HepG2 (cell line): Measurements from ENCODE around the gene SLC13A5. TPM values are rescaled to one million over a fixed set of nuclear protein-coding genes. Genes with fewer than 3 reads are reported as not detected.

ENCODE experiments used
- AHR ChIP-seq: IDR thresholded peaks from 2 replicates; pipeline ENCODE4 v1.6.1; 2018; ENCODE audit warnings: missing genetic modification reagents, missing compliant biosample characterization
- ARID3A ChIP-seq: IDR thresholded peaks from 2 replicates; pipeline ENCODE4 v1.6.1; 2012; ENCODE audit warnings: low read depth, low read length, improper control_type of control experiment
- ATF1 ChIP-seq: IDR thresholded peaks from 2 replicates; pipeline ENCODE4 v1.6.1; 2016; ENCODE audit warnings: mild to moderate bottlenecking, control low read depth
- DMTF1 ChIP-seq: sonication (generic); formaldehyde crosslinking; IDR thresholded peaks from 2 replicates; pipeline ENCODE4 v1.4.0; 2020; ENCODE audit warnings: mild to moderate bottlenecking, missing genetic modification reagents
- EED ChIP-seq: sonication (generic); formaldehyde crosslinking; IDR thresholded peaks from 2 replicates; pipeline ENCODE4 v1.5.0; 2020; ENCODE audit warnings: mild to moderate bottlenecking, missing genetic modification reagents
- FLYWCH1 ChIP-seq: sonication (generic); formaldehyde crosslinking; IDR thresholded peaks from 2 replicates; pipeline ENCODE4 v1.8.1; 2023; ENCODE audit warnings: mild to moderate bottlenecking, missing genetic modification reagents
- FOXO4 ChIP-seq: sonication (generic); formaldehyde crosslinking; conservative IDR thresholded peaks from 2 replicates; pipeline ENCODE4 v1.8.1; 2023; ENCODE audit warnings: missing genetic modification reagents
- FOXP4 ChIP-seq: sonication (generic); formaldehyde crosslinking; IDR thresholded peaks from 2 replicates; pipeline ENCODE4 v1.4.0; 2020; ENCODE audit warnings: missing genetic modification reagents
- HDAC1 ChIP-seq: sonication (generic); formaldehyde crosslinking; IDR thresholded peaks from 2 replicates; pipeline ENCODE4 v1.5.1; 2020; ENCODE audit warnings: mild to moderate bottlenecking, missing genetic modification reagents
- HMGA1 ChIP-seq: sonication (generic); formaldehyde crosslinking; conservative IDR thresholded peaks from 2 replicates; pipeline ENCODE4 v1.4.0; 2020; ENCODE audit warnings: missing genetic modification reagents
- JUNB ChIP-seq: sonication (generic); formaldehyde crosslinking; IDR thresholded peaks from 2 replicates; pipeline ENCODE4 v1.8.0; 2022; ENCODE audit warnings: missing genetic modification reagents, mild to moderate bottlenecking, borderline replicate concordance
- JUND ChIP-seq: sonication (generic); formaldehyde crosslinking; IDR thresholded peaks from 2 replicates; pipeline ENCODE4 v1.8.0; 2022; ENCODE audit warnings: mild to moderate bottlenecking, missing genetic modification reagents
- MXD4 ChIP-seq: IDR thresholded peaks from 2 replicates; pipeline ENCODE4 v1.6.1; 2016; ENCODE audit warnings: mild to moderate bottlenecking, missing biosample characterization, missing genetic modification reagents
- NFIB ChIP-seq: sonication (generic); formaldehyde crosslinking; IDR thresholded peaks from 2 replicates; pipeline ENCODE4 v1.9.0; 2021; ENCODE audit warnings: missing genetic modification reagents, mild to moderate bottlenecking, borderline replicate concordance
- PRDM4 ChIP-seq: sonication (generic); formaldehyde crosslinking; IDR thresholded peaks from 2 replicates; pipeline ENCODE4 v1.9.0; 2021; ENCODE audit warnings: missing genetic modification reagents, borderline replicate concordance
- ZMAT3 ChIP-seq: sonication (generic); formaldehyde crosslinking; conservative IDR thresholded peaks from 2 replicates; pipeline ENCODE4 v1.7.0; 2021; ENCODE audit warnings: missing genetic modification reagents
- ZNF331 ChIP-seq: sonication (generic); formaldehyde crosslinking; IDR thresholded peaks from 2 replicates; pipeline ENCODE4 v1.4.0; 2020; ENCODE audit warnings: missing genetic modification reagents
- ZNF510 ChIP-seq: sonication (generic); formaldehyde crosslinking; IDR thresholded peaks from 2 replicates; pipeline ENCODE4 v1.4.0; 2020; ENCODE audit warnings: low read depth, mild to moderate bottlenecking, missing genetic modification reagents
- ZNF567 ChIP-seq: sonication (generic); formaldehyde crosslinking; IDR thresholded peaks from 2 replicates; pipeline ENCODE4 v1.8.1; 2023; ENCODE audit warnings: mild to moderate bottlenecking, missing genetic modification reagents, borderline replicate concordance
- ZNF629 ChIP-seq: sonication (generic); formaldehyde crosslinking; conservative IDR thresholded peaks from 2 replicates; pipeline ENCODE4 v1.5.0; 2020; ENCODE audit warnings: missing genetic modification reagents
- ZNF672 ChIP-seq: sonication (generic); formaldehyde crosslinking; IDR thresholded peaks from 2 replicates; pipeline ENCODE4 v1.8.1; 2022; ENCODE audit warnings: missing genetic modification reagents
- polyA plus RNA-seq, 8 experiments: library from polyadenylated mRNA; depleted of rRNA in 3 of 8; stranded (reverse) in 7 of 8; unstranded in 1 of 8; fragments of >200 nt; fragmentation: Illumina TruSeq in 4 of 8; extraction: Trizol in 4 of 8; gene quantifications; 2 replicates each; pipeline versions ENCODE4 v1.2.1 to v1.2.3, GENCODE V29; 2011 to 2016; ENCODE audit warnings: low read depth in 4 of 8, missing spikeins in 1 of 8, mixed read lengths in 1 of 8; ENCODE audit not compliant: insufficient read depth in 1 of 8
- total RNA-seq, 5 experiments: library from RNA; depleted of rRNA; stranded (reverse); fragments of >200 nt; fragmentation: Illumina TruSeq; extraction: Trizol; gene quantifications; 2 replicates each; pipeline ENCODE4 v1.2.3, GENCODE V29; 2016; ENCODE audit warnings: low read depth in 1 of 5

Gene SLC13A5
- total and polyA plus RNA-seq, 2 of the 13 experiments (the other 11 are each of a cell fraction or from before 2014, with no cell fraction given) = 42.8 to 310 TPM

GRCh38 chr17:6683081-6683684, 30.0 kb downstream of the SLC13A5 start (continued):
- peak; percentile 65; the same call in 1 of the 2 replicates for TF ChIP-seq ZNF331 (CRISPR knock-in tag)
- TF ChIP-seq DMTF1 = no peak
- no peak for TF ChIP-seq EED (CRISPR knock-in tag)
- TF ChIP-seq NFIB (CRISPR knock-in tag) = no peak
- 0 out of 2 replicates have a peak, but pooled peaks have one; percentile 75 for TF ChIP-seq FOXO4 (CRISPR knock-in tag)
- no peak for TF ChIP-seq ZNF672 (CRISPR knock-in tag)
- no peak for TF ChIP-seq HDAC1 (CRISPR knock-in tag)
- no peak for TF ChIP-seq MXD4
- no peak; the same call in 1 of the 2 replicates for TF ChIP-seq JUND (CRISPR knock-in tag)
- no peak; the same call in 1 of the 2 replicates for TF ChIP-seq AHR
- TF ChIP-seq ZNF510 (CRISPR knock-in tag) = no peak
- TF ChIP-seq ATF1 (CRISPR knock-in tag) = no peak
- TF ChIP-seq PRDM4 = no peak
- no peak for TF ChIP-seq JUNB (CRISPR knock-in tag)
- TF ChIP-seq FLYWCH1 (CRISPR knock-in tag) = no peak
- no peak for TF ChIP-seq HMGA1 (CRISPR knock-in tag)
- no peak for TF ChIP-seq ZNF567 (CRISPR knock-in tag)
- TF ChIP-seq ZMAT3 (CRISPR knock-in tag) = peak; percentile 10; the same call in 1 of the 2 replicates
- TF ChIP-seq FOXP4 (CRISPR knock-in tag) = peak; percentile 76
- TF ChIP-seq ARID3A = 0 out of 2 replicates have a peak, but pooled peaks have one; percentile 42
- TF ChIP-seq ZNF629 (CRISPR knock-in tag) = no peak; the same call in 1 of the 2 replicates
